B cell (primary cell): ENCODE measurements around the gene TNRC6C. TPM values are rescaled to one million over a fixed set of nuclear protein-coding genes. Genes with fewer than 3 reads are reported as not detected.
A peak's percentile ranks its signal among the peaks of the same experiment; 100 is the strongest.

Experiments
- ATAC-seq: fragments of 200-7000 bp; cut with Tn5 transposase; one replicate; pipeline ENCODE4 v1.10.0; 2021; ENCODE audit warnings: low read depth, mild to moderate bottlenecking, moderate number of reproducible peaks, moderate library complexity
- CTCF ChIA-PET: fragments of 350-600 bp; sonication (Branson Sonifier 250); formaldehyde crosslinking; loops from one replicate; lab custom pipeline; 2021; ENCODE audit warnings: antibody characterized with exemption, inconsistent platforms; lab: Charles Lee
- POLR2A ChIA-PET: fragments of 350-600 bp; sonication (Branson Sonifier 250); formaldehyde crosslinking; loops from one replicate; lab custom pipeline; 2021; ENCODE audit warnings: antibody characterized with exemption; lab: Charles Lee
- DNase-seq: peaks from one replicate; pipeline ENCODE4 v3.0.0; 2013
- H2AFZ ChIP-seq: 2 replicates; pipeline ENCODE4 v1.6.1; 2012; ENCODE audit warnings: mild to moderate bottlenecking, low read depth, low read length; ENCODE audit not compliant: insufficient read depth, poor library complexity, severe bottlenecking
- H3K27ac ChIP-seq, 2 donors: 1 replicate in 1 of 2; 2 replicates in 1 of 2; pipeline ENCODE4 v1.5.1; 2012 to 2013; ENCODE audit warnings: low read length in 2 of 2, mild to moderate bottlenecking in 2 of 2, moderate library complexity in 1 of 2
- H3K27me3 ChIP-seq, 4 experiments: fragments of 200-600 bp in 1 of 4; sonication (generic) in 1 of 4; replicated peaks in 1 of 4; 1 replicate in 2 of 4; 2 replicates in 2 of 4; pipeline versions ENCODE4 v1.6.1 to v1.7.0; 2013 to 2016; ENCODE audit warnings: low read length in 3 of 4, mild to moderate bottlenecking in 2 of 4, mixed read lengths in 1 of 4, moderate library complexity in 1 of 4; ENCODE audit not compliant: insufficient read depth in 4 of 4, control insufficient read depth in 3 of 4; ENCODE audit errors: control extremely low read depth in 1 of 4
- H3K36me3 ChIP-seq, 2 experiments: replicated peaks in 1 of 2; 1 replicate in 1 of 2; 2 replicates in 1 of 2; pipeline versions ENCODE4 v1.6.1 to v1.7.1; 2013; ENCODE audit warnings: low read length in 1 of 2; ENCODE audit not compliant: insufficient read depth in 2 of 2, control insufficient read depth in 1 of 2; ENCODE audit errors: control extremely low read depth in 1 of 2, extremely low read depth in 1 of 2
- H3K4me1 ChIP-seq, 2 donors: fragments of 200-600 bp in 1 of 2; sonication (generic) in 1 of 2; 1 replicate in 1 of 2; 2 replicates in 1 of 2; pipeline versions ENCODE4 v1.5.1 to v1.6.1; 2013 to 2017; ENCODE audit warnings: low read length in 2 of 2; ENCODE audit not compliant: control insufficient read depth in 2 of 2, insufficient read depth in 2 of 2
- H3K4me2 ChIP-seq: replicated peaks from 2 replicates; pipeline ENCODE3; 2012; ENCODE audit warnings: mild to moderate bottlenecking, low read depth, low read length; ENCODE audit not compliant: poor library complexity, severe bottlenecking
- H3K4me3 ChIP-seq, 5 experiments: fragments of 200-600 bp in 1 of 5; sonication (generic) in 1 of 5; 1 replicate in 3 of 5; 2 replicates in 2 of 5; pipeline versions ENCODE4 v1.5.1 to v1.7.0; 2011 to 2016; ENCODE audit warnings: low read length in 4 of 5, mild to moderate bottlenecking in 4 of 5, low read depth in 2 of 5, control low read depth in 1 of 5, moderate library complexity in 1 of 5; ENCODE audit not compliant: insufficient read depth in 1 of 5; ENCODE audit errors: control extremely low read depth in 1 of 5, extremely low read depth in 1 of 5
- H3K79me2 ChIP-seq: fragments of 200-600 bp; sonication (generic); one replicate; pipeline ENCODE4 v1.6.0; 2016; ENCODE audit warnings: low read length; ENCODE audit not compliant: control insufficient read depth, insufficient read depth
- H3K9ac ChIP-seq: fragments of 200-600 bp; sonication (generic); 2 replicates; pipeline ENCODE4 v1.6.1; 2017; ENCODE audit warnings: mild to moderate bottlenecking, low read length, moderate library complexity
- H3K9me3 ChIP-seq, 3 donors: one replicate each; pipeline versions ENCODE4 v1.6.1 to v1.7.1; 2013; ENCODE audit warnings: low read length in 2 of 3; ENCODE audit not compliant: control insufficient read depth in 2 of 3, insufficient read depth in 1 of 3; ENCODE audit errors: control extremely low read depth in 1 of 3
- H4K20me1 ChIP-seq: 2 replicates; pipeline ENCODE4 v1.6.0; 2012; ENCODE audit warnings: mild to moderate bottlenecking, low read length; ENCODE audit not compliant: insufficient read depth, control insufficient read depth, poor library complexity, severe bottlenecking
- H3K27ac Mint-ChIP-seq: one replicate; pipeline ENCODE4 v1.8.0; 2021; ENCODE audit warnings: mixed read lengths
- H3K27me3 Mint-ChIP-seq: one replicate; pipeline ENCODE4 v1.8.0; 2021; ENCODE audit warnings: mixed read lengths
- H3K4me1 Mint-ChIP-seq: one replicate; pipeline ENCODE4 v1.8.0; 2021; ENCODE audit warnings: mixed read lengths
- H3K4me3 Mint-ChIP-seq: one replicate; pipeline ENCODE4 v1.8.0; 2021; ENCODE audit warnings: mixed read lengths
- H3K9me3 Mint-ChIP-seq: one replicate; pipeline ENCODE4 v1.8.0; 2022; ENCODE audit warnings: mixed read lengths; ENCODE audit not compliant: insufficient read depth
- EZH2 ChIP-seq: IDR thresholded peaks from 2 replicates; pipeline ENCODE4 v1.6.1; 2012; ENCODE audit warnings: borderline replicate concordance, low read depth, mild to moderate bottlenecking, moderate library complexity, low read length; ENCODE audit not compliant: insufficient read depth, poor library complexity, severe bottlenecking
- WGBS: methylation state at CpG from one replicate; pipeline ENCODE4 v1.1.5; 2013; ENCODE audit warnings: missing lambda C conversion rate; ENCODE audit not compliant: insufficient coverage; 5-methylcytosine and 5-hydroxymethylcytosine counted together
- intact Hi-C: fragments of 100-400 bp; cut with micrococcal nuclease; formaldehyde crosslinking; loops from one replicate; pipeline ENCODE4 v1.10.0; 2022
- polyA plus RNA-seq: library from polyadenylated mRNA; depleted of rRNA; stranded (reverse); fragments of >200 nt; gene quantifications from 2 replicates; pipeline ENCODE4 v1.2.3, GENCODE V29; 2012
- total RNA-seq, 2 donors: library from RNA; stranded (reverse); fragments of 120-200 nt in 1 of 2; gene quantifications; 1 replicate in 1 of 2; 2 replicates in 1 of 2; pipeline versions ENCODE4 v1.2.3 to v1.2.4, GENCODE V29; 2013 to 2022
- TF ChIP-seq, protein P1 (sequence below): fragments of 200-600 bp; IDR thresholded peaks from one replicate; pipeline ENCODE4 v1.8.0; 2022; ENCODE audit warnings: antibody characterized with exemption, mild to moderate bottlenecking

The TNRC6C gene
- total and polyA plus RNA-seq, 2 donors (not counting 1 experiment from before 2014, with no cell fraction given), result 3.9 to 63.8 TPM

DNA sequence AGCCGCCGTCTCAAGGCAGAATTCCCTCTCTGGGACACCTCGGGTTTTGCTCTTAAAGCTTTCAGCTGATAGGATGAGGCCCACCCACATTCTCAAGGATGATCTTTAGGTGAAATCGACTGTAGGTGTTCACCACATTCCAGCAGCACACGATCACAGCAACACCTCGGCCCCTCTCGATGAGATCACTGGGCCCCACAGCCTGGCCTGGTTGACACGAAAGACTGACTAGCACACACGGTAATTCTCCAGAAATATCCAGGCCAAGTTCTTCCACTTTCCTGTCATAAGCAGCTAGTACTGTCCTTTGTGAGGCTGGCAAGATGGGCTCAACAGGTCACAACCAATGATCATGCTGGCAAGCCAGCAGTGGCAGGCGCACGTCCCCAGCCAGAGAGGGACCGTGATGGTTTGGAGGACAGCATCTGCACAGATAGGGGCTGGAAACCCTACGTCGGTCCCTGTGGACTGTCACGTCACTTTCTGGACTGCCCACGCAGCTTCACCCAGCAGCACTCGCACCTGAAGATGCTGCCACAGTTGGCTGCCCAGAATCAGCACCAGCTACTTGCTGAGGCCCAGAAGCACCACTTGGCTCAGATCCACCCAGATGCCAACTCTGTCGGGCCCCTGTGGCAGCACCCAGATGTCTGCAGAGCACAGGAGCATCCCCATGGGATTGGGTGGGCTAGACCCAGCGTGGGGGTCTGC lies 152.7 kb downstream of the TNRC6C start:
- no peak for DNase-seq
- peaks cover 83% of the 10 kb centered on the region for H4K20me1 ChIP-seq
- peaks cover 0 to 75% of the 10 kb centered on the region in 2 experiments for H3K36me3 ChIP-seq
- intact Hi-C loops, result loop anchor here (10.0 kb wide), 1 partner anchor 314 kb away; no protein-coding TSS in a partner anchor
- TF ChIP-seq, protein P1, sequence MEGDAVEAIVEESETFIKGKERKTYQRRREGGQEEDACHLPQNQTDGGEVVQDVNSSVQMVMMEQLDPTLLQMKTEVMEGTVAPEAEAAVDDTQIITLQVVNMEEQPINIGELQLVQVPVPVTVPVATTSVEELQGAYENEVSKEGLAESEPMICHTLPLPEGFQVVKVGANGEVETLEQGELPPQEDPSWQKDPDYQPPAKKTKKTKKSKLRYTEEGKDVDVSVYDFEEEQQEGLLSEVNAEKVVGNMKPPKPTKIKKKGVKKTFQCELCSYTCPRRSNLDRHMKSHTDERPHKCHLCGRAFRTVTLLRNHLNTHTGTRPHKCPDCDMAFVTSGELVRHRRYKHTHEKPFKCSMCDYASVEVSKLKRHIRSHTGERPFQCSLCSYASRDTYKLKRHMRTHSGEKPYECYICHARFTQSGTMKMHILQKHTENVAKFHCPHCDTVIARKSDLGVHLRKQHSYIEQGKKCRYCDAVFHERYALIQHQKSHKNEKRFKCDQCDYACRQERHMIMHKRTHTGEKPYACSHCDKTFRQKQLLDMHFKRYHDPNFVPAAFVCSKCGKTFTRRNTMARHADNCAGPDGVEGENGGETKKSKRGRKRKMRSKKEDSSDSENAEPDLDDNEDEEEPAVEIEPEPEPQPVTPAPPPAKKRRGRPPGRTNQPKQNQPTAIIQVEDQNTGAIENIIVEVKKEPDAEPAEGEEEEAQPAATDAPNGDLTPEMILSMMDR, result no peak
- no peak for TF ChIP-seq EZH2
- POLR2A ChIA-PET, result interaction anchor here (0.6 kb wide), 1 partner anchor 43 kb away, joined by 11 read pairs; no protein-coding TSS in a partner anchor
- H3K9ac ChIP-seq, result no peak overlapping the region
- peaks cover 12 to 22% of the 10 kb centered on the region in 2 donors for H3K4me1 ChIP-seq
- peaks cover 8% of the 10 kb centered on the region for H3K79me2 ChIP-seq
- no peak overlapping the region for H2AFZ ChIP-seq
- H3K27ac ChIP-seq, result no peak overlapping the region
- Mint-ChIP-seq H3K27me3 (no peaks in the 10 kb centered on the region), H3K27ac (peak overlapping the region; percentile 46), H3K9me3 (no peaks in the 10 kb centered on the region), H3K4me3 (no peak overlapping the region), H3K4me1 (peaks cover 24% of the 10 kb centered on the region)
- no peak overlapping the region for H3K4me3 ChIP-seq
- no peak overlapping the region for H3K4me2 ChIP-seq
- ATAC-seq, result no peak
- CTCF ChIA-PET, result interaction anchor here (0.6 to 10.9 kb wide), 7 partner anchors 24 to 252 kb away, joined by 3 to 142 read pairs (median 3); no protein-coding TSS in a partner anchor
- no peaks in the 10 kb centered on the region for H3K9me3 ChIP-seq
- 92% methylated on average over 19 of the region's 19 CpGs for WGBS
- H3K27me3 ChIP-seq, result no peaks in the 10 kb centered on the region
